BJ (cell line): ENCODE data around the gene ACSL3. TPM values are rescaled to one million over a fixed set of nuclear protein-coding genes. Genes with fewer than 3 reads are reported as not detected.
"Not testable (repeated sequence)": the region's sequence is repeated elsewhere in the genome, so short reads cannot be mapped to it uniquely, and the experiment has no call there.

Experiments used
- CTCF ChIA-PET: fragments of 350-600 bp; formaldehyde crosslinking; extraction: SDS; loops from one replicate; lab custom pipeline; 2021; ENCODE audit warnings: antibody characterized with exemption, inconsistent platforms; lab: Yijun Ruan, JAX
- POLR2A ChIA-PET: fragments of 300-600 bp; sonication (Branson Sonifier 250); formaldehyde crosslinking; extraction: SDS; loops from one replicate; lab custom pipeline; 2021; ENCODE audit warnings: antibody characterized with exemption; lab: Charles Lee
- DNase-seq: peaks from one replicate; pipeline ENCODE4 v3.0.0-alpha.2; 2011; ENCODE audit warnings: low read depth
- H3K27me3 ChIP-seq: 2 replicates; pipeline ENCODE4 v1.6.0; 2011; ENCODE audit warnings: low read length; ENCODE audit not compliant: control insufficient read depth, insufficient read depth
- H3K36me3 ChIP-seq: 2 replicates; pipeline ENCODE4 v1.5.1; 2011; ENCODE audit warnings: low read length; ENCODE audit not compliant: control insufficient read depth, insufficient read depth
- H3K4me3 ChIP-seq: 2 replicates; pipeline ENCODE4 v1.5.1; 2011; ENCODE audit warnings: low read depth, mild to moderate bottlenecking, control low read depth, low read length
- CTCF ChIP-seq: IDR thresholded peaks from 2 replicates; pipeline ENCODE4 v1.5.1; 2011; ENCODE audit warnings: low read depth, mild to moderate bottlenecking, control low read depth, inconsistent platforms, low read length, moderate library complexity; ENCODE audit not compliant: insufficient read depth
- polyA plus RNA-seq: library from polyadenylated mRNA; depleted of rRNA; stranded (reverse); fragments of >200 nt; gene quantifications from 2 replicates; pipeline ENCODE4 v1.2.3, GENCODE V29; 2011; rRNA removed

The ACSL3 gene
- polyA plus RNA-seq, 1 experiment = 46.3 TPM

GRCh38 chr2:222982909-222983265 lies 122.1 kb downstream of the ACSL3 start:
- CTCF ChIA-PET = interaction anchor here (0.8 to 4.0 kb wide), 12 partner anchors 10 to 815 kb away, joined by 3 to 32 read pairs (median 4); no protein-coding TSS in a partner anchor
- Histone ChIP-seq H3K4me3 (no peak overlapping the region), H3K27me3 (no peaks in the 10 kb centered on the region), H3K36me3 (no peaks in the 10 kb centered on the region)
- POLR2A ChIA-PET = interaction anchor here (0.7 to 1.0 kb wide), 2 partner anchors 71 to 227 kb away, joined by 3 to 4 read pairs; no protein-coding TSS in a partner anchor
- DNase-seq = no peak
- TF ChIP-seq CTCF = no peak

GRCh38 chr2:222984908-222985307 lies 124.1 kb downstream of the ACSL3 start:
- no peaks in the 10 kb centered on the region for H3K27me3 ChIP-seq
- H3K36me3 ChIP-seq = no peaks in the 10 kb centered on the region
- no peak for TF ChIP-seq CTCF
- CTCF ChIA-PET = interaction anchor here (1.4 to 4.0 kb wide), 4 partner anchors 8 to 116 kb away, joined by 4 to 23 read pairs (median 12); no protein-coding TSS in a partner anchor
- no peak for DNase-seq
- no peak overlapping the region for H3K4me3 ChIP-seq
- POLR2A ChIA-PET = no interaction called here

- DNase-seq = no peak
- no peak overlapping the region for H3K4me3 ChIP-seq
- no peaks in the 10 kb centered on the region for H3K27me3 ChIP-seq
- POLR2A ChIA-PET = no interaction called here
- CTCF ChIA-PET = no interaction called here
- no peaks in the 10 kb centered on the region for H3K36me3 ChIP-seq
- no peak for TF ChIP-seq CTCF
These were observed 128.6 kb downstream of the ACSL3 start for GRCh38 chr2:222989431-222989830.

- POLR2A ChIA-PET, CTCF ChIA-PET: not testable (repeated sequence)
These were observed 129.4 kb downstream of the ACSL3 start for GRCh38 chr2:222990206-222990605.

GRCh38 chr2:222992137-222992536 lies 131.3 kb downstream of the ACSL3 start:
- CTCF ChIA-PET = interaction anchor here (4.6 kb wide), 1 partner anchor 9 kb away, joined by 23 read pairs; no protein-coding TSS in a partner anchor
- DNase-seq = no peak

More at GRCh38 chr2:222990206-222990605, 129.4 kb downstream of the ACSL3 start:
- H3K4me3 ChIP-seq, H3K36me3 ChIP-seq, DNase-seq, H3K27me3 ChIP-seq: not testable (repeated sequence)

More at GRCh38 chr2:222992137-222992536, 131.3 kb downstream of the ACSL3 start:
- no peak for TF ChIP-seq CTCF
- POLR2A ChIA-PET = no interaction called here
- Histone ChIP-seq H3K27me3 (no peaks in the 10 kb centered on the region), H3K36me3 (no peaks in the 10 kb centered on the region), H3K4me3 (no peak overlapping the region)

Other genes starting within 250 kb of the ACSL3 start
- 16.4 and 30.1 TPM in 2 replicates for gene FARSB, start 204.9 kb upstream of the ACSL3 start, polyA plus RNA-seq
- gene MOGAT1, start 189.4 kb upstream of the ACSL3 start, polyA plus RNA-seq = not detected in 2 replicates
- gene KCNE4, start 191.2 kb downstream of the ACSL3 start, polyA plus RNA-seq = 16.6 and 18.5 TPM in 2 replicates